NCI-H1694 (cell line): Measurements from ENCODE around the gene ZSCAN22.
A peak's percentile ranks its signal among the peaks of the same experiment; 100 is the strongest.

Experiments used
- DNase-seq: peaks from one replicate; lab custom pipeline; 2025; lab: John Stamatoyannopoulos, UW

ZSCAN22 gene

DNA sequence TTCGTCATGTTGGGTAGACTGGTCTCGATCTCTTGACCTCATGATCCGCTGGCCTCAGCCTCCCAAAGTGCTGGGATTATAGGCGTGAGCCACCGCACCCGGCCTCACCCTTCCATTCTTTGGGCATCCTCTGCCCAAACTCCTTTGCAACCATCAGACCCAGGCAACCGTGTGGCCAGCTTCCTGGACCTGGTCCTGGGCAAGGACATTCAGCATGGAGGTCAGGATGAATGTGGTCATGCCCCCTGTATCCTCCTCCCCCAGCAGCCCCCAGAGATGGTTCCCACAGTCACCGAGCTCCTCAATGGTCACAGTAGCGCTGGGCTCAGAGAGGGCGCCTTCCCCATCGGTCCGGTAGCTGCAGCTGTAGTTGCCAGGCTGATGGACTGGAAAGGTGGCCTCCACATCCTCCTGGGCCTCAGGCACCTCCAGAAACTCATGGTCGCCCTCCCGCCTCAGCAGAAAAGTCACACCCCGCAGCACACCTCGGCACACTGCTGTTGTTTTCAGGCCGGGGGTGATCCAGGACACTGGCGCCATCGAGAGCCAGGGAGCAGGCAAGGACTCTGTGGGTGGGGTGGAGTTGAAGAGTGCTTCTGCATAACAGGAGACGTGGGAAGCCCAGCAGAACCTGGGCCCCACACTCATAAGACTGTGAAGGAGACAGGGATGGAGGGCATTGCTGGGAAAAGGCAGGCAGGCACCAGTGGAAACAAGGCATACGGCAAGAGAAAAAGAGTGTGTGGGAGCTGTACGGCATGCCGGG is 25.4 kb downstream of the ZSCAN22 start:
- no peak for DNase-seq

DNA sequence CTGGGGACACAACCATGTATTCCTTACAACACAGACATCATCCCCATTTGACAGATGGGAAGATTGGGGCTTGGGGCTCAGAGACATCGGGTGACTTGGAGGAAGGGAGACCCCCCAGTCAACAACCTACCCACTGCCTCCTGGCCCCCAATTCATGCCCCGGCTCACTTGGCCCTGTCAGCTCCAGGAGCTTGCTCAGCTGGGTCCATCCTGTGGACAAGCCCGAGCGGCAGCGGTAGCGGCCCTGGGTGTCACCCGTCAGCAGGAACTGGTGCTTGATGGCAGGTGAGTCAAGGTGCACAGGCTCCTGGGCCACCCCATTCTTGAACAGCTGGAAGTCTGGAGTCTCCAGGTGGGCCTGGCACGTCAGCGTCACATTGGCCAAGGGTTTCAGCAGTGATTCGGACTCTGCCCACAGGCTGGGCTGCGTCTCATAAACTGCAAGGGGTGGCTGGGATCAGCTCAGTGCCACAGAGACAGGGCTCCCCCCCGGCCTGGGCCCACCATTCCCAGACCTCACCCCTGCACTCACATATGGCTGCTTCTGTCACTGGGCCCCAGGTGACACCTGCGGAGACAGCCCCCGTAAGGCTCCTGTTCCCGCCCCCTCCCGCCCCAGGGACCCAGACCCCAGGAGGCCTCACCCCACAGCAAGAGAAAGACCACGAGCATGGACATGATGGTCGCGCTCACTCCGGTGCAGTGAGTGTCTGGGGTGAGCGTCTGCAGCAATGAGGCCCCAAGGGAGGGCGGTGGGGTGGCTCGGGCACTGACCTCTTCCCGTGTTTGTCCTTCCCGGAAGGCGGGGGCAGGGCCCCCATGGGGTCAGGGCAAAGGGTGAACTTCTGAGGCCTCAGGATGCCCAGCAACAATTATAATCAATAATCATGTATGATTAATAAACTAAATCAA is 26.2 kb downstream of the ZSCAN22 start, which contains the start of gene A1BG:
Gene A1BG, minus strand, starts transcription at position 733 of the 912 bp plus-strand sequence. Its CDS starts 55 bp downstream, at position 678.
- DNase-seq: no peak

DNA sequence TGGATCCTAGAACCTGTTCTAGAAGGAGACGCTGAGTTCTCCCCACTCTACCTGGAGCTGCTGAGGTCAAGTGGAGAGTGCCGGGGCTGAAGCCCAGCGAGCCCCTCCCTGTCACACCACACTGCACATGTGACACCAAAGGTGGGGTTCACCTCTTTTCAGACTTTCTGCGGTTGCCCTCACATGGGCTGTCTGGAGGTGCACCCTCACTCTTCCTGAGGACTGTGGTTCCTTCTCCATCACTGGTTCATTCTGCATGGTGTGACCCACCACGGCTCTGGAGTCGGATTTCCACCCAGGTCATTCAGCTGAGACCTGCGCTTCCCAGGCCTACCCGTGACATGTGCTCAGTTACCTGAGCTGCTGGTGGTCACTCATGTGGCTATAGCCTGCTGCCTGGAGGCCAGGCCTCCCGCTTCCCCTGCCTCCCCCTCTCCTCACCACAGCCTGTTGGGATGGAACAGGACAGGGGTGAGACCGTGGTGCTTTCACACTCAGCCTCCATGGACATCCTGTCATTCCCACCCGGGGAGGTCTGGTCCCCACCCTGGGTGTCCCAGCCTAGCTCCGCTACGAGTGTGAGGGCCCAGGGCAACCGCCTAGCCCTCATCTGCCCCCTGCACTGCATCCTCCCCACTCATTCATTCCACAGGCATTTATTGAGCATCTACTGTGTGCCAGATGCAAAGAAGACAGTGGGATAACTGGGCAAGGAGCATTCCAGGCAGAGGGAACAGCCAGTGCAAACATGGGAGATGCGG is 27.1 kb downstream of the ZSCAN22 start:
- DNase-seq: no peak

DNA sequence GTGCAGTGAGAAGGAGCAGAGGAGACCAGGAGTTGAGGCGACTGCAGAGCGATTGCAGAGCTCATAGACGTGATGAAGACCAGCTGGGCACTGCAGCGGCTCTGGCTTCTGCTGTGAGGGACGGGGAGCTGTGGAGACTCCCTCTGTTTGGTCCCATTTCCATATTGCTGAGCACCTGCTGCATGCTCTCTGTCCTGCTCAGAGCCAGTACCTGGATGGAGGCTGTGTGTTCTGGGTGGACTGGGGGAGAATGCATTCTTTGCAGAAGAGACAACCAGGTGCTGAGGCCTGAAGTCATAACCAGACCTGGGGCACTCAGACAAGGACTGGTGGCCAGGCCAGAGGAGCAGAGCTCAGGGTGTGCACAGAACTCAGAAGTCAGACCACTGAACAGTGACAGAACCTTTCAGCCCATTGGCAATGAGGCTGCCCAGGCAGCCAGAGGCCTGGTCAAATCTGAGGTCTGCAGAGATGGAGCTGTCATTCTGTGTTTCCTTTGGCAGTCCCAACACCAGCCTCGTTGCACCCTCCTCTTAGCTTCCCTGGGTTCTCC is 27.8 kb downstream of the ZSCAN22 start:
- no peak for DNase-seq

DNA sequence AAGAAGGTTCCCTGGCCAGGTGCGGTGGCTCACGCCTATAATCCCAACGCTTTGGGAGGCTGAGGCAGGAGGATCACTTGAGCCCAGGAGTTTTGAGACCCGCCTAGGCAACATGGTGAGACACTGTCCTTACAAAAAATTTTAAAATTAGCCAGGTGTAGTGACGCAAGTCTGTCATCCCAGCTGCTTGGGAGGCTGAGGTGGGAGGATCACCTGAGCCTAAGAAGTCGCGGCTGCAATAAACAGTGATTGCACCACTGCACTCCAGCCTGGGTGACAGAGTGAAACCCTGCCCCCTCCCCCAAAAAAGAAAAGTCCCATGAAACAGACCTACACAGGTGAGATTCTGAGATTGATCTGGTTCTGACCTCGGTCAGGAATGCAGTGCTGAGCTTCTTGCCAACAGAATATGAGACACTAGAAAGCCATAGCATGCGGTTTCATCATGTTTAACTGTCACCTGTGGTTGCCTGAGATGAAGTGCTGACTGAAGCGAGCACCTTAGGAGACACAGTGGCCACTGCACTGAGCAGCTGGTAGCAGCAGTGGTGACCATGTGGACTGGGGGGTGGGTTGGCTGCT is 28.5 kb downstream of the ZSCAN22 start:
- DNase-seq: no peak

DNA sequence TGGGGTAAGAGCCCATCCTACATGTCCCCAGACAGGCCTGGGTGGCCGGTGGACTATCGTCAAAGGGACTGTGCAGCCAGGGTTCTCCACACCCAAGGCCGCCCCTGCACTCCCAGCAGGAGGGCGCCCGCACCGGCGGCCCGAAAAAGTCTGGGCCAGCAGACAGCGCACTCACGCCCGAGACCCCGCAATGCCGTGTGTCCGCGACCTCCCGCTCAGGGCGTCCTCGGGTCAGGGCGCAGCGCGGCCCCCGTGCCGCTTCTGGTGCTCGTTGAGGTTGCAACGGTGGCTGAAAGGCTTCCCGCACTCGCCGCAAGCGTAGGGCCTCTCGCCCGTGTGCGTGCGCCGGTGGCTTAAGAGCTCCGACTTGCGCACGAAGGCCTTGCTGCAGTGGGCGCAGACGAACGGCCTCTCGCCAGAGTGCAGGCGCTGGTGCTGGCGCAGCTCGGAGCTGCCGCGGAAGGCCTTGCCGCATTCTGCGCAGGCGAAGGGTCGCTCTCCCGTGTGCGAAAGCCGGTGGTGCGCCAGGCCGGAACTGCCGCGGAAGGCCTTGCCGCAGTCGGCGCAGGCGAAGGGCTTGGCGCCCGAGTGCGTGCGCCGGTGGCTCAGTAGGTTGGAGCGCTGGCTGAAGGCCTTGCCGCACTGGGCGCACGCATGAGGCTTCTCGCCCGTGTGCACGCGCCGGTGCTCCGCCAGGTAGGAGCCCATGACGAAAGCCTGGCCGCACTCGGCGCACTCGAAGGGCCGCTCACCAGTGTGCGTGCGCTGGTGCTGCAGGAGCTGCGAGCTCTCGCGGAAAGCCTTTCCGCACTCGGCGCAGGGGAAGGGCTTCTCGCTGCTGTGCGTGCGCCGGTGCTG is 29.3 kb downstream of the ZSCAN22 start:
- no peak for DNase-seq

DNA sequence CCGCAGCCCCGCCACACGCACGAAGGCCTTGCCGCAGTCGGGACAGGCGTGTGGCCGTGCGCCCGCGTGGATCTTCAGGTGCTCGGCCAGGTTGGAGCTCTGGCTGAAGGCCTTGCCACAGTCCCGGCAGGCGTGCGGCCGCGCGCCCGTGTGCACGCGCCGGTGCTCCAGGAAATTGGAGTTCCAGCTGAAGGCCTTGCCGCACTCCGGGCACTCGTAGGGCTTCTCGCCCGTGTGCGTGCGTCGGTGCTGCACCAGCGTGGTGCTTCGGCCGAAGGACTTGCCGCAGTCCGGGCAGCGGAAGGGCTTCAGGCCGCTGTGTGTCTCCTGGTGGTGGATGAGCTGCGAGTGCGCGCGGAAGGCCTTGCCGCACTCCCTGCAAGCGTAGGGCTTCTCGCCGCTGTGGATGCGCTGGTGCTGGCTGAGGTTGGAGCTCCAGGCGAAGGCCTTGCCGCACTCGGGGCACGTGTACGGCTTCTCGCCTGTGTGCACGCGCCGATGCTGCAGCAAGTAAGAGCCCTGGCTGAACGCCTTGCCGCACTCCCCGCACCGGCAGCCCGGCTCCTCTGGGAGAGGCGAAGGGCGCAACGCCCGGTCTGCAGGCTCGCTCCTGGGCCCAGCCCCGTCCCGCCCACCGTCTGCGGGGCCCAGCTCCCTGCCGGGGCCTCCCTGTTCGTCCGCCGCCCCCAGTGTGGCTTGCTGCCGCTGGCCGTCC is 30.1 kb downstream of the ZSCAN22 start:
- DNase-seq: no peak

DNA sequence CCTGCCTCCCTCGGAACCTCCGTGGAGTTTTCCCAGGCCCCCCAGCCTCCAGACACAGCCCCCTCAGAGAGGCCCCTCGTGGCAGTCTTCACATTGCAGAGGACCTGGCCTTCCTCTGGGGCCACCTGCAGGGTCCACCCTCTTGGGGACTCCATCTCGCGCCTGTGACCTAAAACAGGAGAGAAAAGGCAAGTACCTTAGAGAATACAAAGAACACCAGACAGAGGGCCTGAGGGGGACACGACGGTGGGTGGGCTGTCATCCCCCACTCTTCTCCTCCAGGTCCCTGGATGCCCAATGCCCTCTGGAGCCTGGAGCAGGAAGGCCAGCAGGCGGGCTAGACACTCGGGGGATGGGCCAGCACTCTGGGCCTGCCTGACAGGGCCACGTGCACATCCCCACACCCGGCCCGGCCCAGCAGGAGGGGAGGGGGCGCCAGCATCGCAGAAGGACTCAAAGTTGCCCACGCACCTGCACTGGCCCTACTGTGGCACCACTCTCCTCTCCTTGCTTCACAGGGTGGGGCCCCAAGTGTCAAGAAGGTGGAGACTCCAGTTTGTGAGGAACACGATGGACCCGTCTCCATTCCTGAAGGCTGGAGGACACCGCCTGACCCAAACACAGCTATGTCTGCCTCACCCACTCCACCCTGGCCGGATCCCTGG is 30.8 kb downstream of the ZSCAN22 start:
- no peak for DNase-seq

DNA sequence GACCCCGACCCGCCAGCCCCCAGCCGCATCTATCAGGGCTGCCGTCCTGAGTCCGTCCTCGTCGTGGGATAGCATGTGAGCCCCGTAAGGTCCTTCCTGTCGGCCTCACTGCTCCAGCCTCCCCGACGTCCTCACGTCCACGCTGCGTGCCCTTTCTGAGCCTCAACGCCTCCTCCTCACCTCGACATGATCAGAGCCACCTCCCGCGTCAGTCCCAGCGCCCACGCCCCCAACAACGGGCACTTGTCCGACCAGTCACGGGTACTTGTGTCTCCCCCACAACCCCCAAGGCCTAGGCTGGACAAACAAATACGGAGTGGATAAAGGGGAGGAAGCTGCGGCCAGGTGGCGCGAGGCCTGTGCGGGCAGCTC is 35.1 kb downstream of the ZSCAN22 start:
- DNase-seq: no peak

DNA sequence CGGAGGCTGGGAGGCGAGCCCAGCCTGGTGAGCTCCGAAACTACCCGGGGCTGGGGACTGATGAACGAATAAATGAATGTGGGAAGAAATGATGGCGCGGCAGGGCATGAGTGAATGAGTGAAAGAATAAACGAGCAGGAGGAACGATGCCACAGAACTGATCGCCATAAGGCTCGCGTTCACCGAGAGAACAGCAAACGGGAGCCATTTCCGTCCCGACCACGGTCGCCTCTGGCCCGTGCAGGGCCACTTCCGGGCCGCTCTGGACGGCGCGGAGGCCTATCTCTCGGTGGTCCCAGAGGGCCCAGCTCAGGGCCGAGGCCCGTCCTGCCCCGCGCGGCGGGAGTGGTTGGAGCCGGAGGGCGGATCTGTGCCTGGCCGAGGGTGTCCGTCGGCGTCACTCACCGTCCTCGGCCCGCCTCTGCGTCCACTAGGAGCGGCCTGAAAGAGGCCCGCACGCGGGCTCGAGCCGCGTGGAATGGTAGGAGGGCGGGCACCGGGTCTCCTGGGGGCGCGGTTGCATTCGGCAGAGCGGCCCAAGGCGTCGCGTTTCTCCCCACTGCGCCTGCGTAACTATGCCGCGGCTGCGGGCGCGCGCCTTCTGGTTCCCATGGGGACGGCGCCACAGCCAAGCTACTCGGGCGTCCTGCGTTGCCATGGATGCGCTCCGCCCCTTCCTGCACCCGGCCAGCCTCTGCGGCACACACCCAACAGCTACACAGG is 35.6 kb downstream of the ZSCAN22 start, which contains the start of gene ZNF497:
Gene ZNF497, minus strand, starts transcription at position 480 of the 723 bp plus-strand sequence. CDS start 5,116 bp downstream, outside the sequence.
- DNase-seq: peak; percentile 94

DNA sequence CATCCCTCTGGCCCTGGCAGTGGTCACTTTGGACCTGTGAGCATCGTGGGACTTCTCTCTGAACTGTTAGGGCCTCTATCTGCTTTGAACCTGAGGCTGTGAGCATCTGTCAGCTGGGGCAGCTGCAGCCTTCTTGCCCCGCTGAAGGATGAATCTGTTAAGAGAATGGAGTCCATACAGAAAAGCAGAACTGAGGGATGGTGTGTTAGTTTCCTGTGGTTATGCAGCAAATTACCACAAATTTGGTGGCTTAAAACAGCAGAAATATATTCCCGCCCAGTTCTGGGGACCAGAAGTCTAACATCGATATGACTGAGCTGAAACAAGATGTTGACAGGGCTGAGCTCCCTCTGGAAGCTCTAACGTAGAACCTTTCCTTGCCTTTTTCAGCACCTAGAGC is 37.4 kb downstream of the ZSCAN22 start:
- DNase-seq: no peak

DNA sequence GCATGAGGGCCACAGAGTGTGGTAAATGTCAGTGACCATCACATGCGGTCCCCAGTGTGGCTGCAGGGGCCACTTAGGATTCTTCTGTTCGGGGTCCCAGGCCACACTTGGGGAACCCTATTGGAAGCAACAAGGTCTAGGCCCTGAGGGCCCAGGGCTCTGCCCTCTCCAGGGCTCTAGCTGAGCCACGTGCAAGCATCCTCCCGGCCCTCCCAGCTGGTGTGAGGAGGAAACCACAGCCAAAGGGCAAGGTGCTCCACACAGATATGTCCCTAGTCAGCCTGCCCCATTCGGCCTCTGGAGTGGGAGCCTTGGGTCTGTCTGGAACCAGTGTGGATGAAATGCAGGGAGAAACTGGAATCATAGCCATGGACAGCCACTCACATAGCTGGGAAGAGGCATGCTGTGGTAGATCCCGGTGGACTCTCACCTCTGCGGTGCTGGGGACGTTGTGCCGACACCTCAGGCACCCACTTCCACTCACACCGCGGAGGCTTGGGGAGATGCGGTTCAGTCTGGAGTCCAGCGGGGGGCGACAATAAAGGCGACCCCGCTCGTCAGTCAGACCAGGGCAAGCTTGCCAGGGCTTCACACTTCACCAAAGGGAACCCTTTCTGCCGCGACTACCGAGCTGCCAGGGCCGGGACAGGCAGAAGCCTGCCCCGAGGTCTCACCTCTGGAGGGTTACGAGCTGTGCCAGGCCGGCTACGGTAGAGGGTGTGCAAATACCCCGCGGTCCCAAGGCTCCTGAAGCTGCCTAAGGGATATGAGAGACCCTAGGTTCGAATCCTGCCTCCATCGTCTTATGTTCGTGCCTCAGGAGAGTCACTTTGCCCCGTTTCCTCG is 40.0 kb downstream of the ZSCAN22 start:
- no peak for DNase-seq

DNA sequence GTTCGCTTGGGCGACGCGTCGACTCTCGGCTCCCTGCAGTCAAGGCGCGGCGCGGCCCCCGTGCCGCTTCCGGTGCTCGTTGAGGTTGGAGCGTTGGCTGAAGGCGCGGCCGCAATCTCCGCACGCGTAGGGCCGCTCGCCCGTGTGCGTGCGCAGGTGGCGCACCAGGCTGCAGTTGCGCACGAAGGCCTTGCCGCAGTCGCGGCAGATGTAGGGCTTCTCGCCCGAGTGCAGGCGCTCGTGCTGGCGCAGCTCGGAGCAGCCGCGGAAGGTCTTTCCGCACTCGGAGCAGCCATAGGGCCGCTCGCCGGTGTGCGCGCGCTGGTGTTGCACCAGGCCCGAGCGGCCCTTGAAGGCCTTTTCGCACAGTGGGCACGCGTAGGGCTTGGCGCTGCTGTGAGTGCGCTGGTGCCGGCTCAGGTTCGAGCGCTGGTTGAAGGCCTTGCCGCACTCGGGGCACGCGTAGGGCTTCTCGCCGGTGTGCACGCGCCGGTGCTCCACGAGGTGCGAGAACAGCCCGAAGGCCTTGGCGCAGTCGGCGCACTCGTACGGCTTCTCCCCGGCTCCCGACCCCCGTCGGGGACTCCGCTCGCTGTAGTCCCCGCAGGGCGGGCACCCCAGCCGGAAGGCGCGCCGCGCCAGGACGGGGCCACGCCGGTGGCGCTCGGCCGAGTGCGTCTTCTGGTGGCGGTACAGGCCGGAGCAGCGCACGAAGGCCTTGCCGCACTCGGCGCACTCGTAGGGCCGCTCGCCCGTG is 41.1 kb downstream of the ZSCAN22 start:
- no peak for DNase-seq

DNA sequence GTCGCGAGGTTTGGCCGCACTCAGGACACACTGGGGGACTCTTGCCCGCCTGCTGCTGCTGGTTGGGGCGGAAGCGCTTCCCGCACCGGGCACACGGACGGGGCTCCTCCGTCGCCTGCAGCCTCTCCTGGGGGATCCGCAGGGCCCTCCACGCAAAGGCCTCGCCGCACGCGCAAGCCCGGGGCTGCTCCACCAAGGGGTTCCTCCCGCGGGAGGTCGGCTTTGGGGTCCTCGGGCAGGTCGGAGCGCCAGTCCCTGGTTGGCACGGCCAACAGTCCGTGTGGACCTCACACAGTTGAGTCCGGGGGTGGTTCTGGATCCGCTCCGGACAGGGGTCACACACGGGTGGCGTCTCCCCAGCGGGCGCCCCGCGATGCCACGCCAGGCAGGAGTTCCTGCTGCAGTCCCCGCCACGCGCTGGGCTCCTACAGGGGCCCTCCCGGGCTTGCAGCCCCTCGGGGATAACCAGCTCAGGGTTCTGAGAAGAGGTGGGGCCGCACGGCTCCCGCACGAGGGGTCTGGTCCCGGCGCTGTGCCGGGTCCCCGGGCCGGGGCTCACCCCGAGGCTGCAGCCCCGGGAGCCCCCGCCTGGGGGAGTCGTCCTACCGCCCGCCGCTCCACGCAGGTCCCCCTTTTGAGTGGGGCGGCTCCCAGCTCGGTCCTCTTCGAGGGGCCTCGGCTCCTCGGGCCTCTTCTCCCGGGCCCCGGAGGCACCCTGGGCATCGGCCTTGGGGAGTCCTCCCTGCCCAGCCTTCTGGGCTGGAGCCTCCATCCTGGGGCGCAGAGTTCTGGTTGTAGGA is 42.0 kb downstream of the ZSCAN22 start:
- DNase-seq: no peak

DNA sequence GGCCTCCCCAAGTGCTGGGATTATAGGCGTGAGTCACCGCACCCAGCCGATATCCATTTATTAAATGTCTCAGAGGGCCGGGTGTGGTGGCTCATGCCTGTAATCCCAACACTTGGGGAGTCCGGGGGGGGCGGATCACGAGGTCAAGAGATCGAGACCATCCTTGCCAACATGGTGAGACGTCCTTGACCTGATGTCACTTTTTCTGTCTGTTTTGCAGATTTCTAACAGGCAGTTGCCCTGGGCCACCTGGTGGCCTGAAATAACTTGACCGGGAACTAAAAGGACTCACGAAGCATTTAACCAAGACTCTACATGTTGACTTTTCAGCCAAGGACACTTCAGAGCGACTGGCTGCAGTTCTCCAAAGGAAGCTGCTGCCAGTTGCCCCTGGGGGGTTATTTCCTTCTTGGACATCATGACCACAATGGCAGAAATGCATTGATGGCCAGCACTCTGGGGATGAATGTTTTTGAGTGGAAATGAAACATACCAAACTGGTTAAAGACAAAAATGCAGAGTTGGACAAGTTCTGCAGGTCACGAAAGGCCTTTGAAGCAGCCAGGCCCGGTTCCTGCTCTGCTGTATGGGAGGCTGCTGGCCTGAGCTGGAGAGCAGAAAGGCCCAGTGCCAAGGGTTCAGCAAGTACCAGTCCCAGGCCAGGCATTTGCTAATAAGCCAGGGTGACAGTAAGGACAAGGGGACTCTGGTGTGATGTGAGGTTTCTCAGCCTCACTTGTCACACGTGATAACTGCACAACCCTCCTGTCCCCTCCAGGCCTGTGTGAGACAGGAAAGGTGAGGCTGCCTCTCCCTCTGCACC is 45.7 kb downstream of the ZSCAN22 start:
- no peak for DNase-seq
